GM13977 (cell line): ENCODE results near the gene DUSP28.

Experiments used
- DNase-seq: peaks from one replicate; pipeline ENCODE4 v3.0.0; 2012; ENCODE audit warnings: low spot score
- CTCF ChIP-seq: IDR thresholded peaks from 2 replicates; pipeline ENCODE4 v1.5.1; 2012; ENCODE audit warnings: mild to moderate bottlenecking, control low read depth; ENCODE audit not compliant: insufficient read depth; ENCODE audit errors: extremely low read depth, missing control alignments
- in situ Hi-C: fragments of 300-500 bp; cut with MboI; formaldehyde crosslinking; loops from one replicate; pipeline ENCODE4 v1.12.0; 2022; ENCODE audit warnings: low sequenced_read_pairs, low pct_unique_long_range_greater_than_20kb, mixed read lengths, inconsistent platforms; ENCODE audit not compliant: unreplicated experiment

DUSP28 gene

GRCh38 chr2:240600451-240600961, 40.3 kb downstream of the DUSP28 start:
- in situ Hi-C loops: no loop called here
- no peak for DNase-seq
- no peak for TF ChIP-seq CTCF

- DNase-seq: no peak
- in situ Hi-C loops: no loop called here
- TF ChIP-seq CTCF: no peak
Measured at GRCh38 chr2:240601061-240601830, 41.1 kb downstream of the DUSP28 start.

GRCh38 chr2:240601831-240602160, 41.6 kb downstream of the DUSP28 start:
- in situ Hi-C loops: no loop called here
- no peak for TF ChIP-seq CTCF
- DNase-seq: no peak

- TF ChIP-seq CTCF: no peak
- in situ Hi-C loops: no loop called here
- DNase-seq: peak; percentile 38
Measured at GRCh38 chr2:240602266-240603050, 42.3 kb downstream of the DUSP28 start.

- no peak for TF ChIP-seq CTCF
- in situ Hi-C loops: no loop called here
- DNase-seq: no peak
Measured at GRCh38 chr2:240603081-240603835, 43.1 kb downstream of the DUSP28 start.

- in situ Hi-C loops: no loop called here
- TF ChIP-seq CTCF: no peak
- no peak for DNase-seq
Measured at GRCh38 chr2:240603846-240604245, 43.7 kb downstream of the DUSP28 start.
